ENCODE data around the gene SEMA6B.

The SEMA6B gene

DNA sequence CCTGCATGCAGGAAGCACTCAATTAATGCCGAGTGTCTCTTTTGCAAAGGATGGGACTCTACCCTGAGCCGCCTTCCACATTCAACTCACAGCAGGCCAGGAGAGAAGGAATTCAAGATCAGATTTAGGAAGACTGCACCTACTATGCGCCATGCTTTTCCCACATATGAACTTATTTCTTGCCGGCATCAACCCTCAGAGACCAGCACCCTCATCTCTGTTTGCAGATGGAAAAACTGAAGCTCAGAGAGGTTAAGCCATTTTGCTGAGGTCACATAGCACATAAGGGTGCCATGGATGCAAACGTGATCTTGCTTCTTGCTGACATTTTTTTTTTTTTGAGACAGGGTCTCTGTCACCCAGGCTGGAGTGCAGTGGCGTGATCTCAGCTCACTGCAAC is 14.2 kb upstream of the SEMA6B start:
- Histone ChIP-seq H3K9ac (ENCODE audit: low read length) (no peak overlapping the region), H2AFZ (ENCODE audit: low read depth, low read length) (no peak overlapping the region), H3K4me1 (ENCODE audit: low read length) (peaks cover 19% of the 10 kb centered on the region), H3K79me2 (ENCODE audit: low read length) (no peaks in the 10 kb centered on the region), H3K27ac (ENCODE audit: low read length) (no peak overlapping the region), H3K4me2 (ENCODE audit: low read length) (no peak overlapping the region), H3K27me3 (ENCODE audit: low read depth, low read length) (no peaks in the 10 kb centered on the region), H4K20me1 (ENCODE audit: insufficient read depth, low read length) (peaks cover 18% of the 10 kb centered on the region), H3K36me3 (replicated peaks; ENCODE audit: low read depth, low read length) (peaks cover 4% of the 10 kb centered on the region), H3K9me3 (ENCODE audit: insufficient read depth, low read length) (no peaks in the 10 kb centered on the region), H3K4me3 (ENCODE audit: low read length) (no peak overlapping the region)
- TF ChIP-seq, protein P1, sequence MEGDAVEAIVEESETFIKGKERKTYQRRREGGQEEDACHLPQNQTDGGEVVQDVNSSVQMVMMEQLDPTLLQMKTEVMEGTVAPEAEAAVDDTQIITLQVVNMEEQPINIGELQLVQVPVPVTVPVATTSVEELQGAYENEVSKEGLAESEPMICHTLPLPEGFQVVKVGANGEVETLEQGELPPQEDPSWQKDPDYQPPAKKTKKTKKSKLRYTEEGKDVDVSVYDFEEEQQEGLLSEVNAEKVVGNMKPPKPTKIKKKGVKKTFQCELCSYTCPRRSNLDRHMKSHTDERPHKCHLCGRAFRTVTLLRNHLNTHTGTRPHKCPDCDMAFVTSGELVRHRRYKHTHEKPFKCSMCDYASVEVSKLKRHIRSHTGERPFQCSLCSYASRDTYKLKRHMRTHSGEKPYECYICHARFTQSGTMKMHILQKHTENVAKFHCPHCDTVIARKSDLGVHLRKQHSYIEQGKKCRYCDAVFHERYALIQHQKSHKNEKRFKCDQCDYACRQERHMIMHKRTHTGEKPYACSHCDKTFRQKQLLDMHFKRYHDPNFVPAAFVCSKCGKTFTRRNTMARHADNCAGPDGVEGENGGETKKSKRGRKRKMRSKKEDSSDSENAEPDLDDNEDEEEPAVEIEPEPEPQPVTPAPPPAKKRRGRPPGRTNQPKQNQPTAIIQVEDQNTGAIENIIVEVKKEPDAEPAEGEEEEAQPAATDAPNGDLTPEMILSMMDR (IDR thresholded peaks at IDR 0.05; ENCODE audit: low read depth, low read length) = no peak
- TF ChIP-seq EZH2phosphoT487 (IDR thresholded peaks at IDR 0.05; ENCODE audit: low read depth) = no peak

DNA sequence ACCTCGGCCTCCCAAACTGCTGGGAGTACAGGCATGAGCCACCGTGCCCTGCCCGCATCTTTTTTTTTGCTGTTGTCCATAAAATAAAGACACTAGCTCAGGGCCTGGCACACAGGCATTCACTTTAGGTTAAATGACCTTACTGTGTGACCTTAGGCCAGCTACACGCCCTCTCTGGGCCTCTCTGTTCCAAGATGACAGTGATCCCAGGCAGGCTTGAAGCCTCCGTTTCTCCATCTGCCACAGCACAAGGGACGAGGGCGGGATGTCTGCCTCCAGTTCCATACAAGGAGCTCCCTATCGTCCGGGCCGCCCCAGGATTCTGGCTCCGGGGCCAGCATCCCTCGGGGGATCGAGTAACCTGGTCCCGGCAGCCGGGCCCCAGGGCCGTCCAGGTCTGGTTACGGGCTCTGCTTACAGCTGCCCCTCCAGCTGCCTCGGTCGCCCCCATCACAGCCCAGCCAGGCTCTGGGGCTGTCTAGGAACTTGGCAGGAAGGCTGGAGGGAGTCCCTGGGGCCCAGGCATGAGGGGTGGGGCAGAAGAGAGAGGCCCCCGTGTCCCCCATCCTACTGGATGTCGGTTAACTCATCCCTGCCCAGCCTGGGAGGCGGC is 11.9 kb upstream of the SEMA6B start:
- Histone ChIP-seq H3K79me2 (ENCODE audit: low read length) (no peaks in the 10 kb centered on the region), H3K4me3 (ENCODE audit: low read length) (no peak overlapping the region), H2AFZ (ENCODE audit: low read depth, low read length) (no peak overlapping the region), H3K4me1 (ENCODE audit: low read length) (peaks cover 30% of the 10 kb centered on the region), H3K36me3 (replicated peaks; ENCODE audit: low read depth, low read length) (peaks cover 2% of the 10 kb centered on the region), H3K27me3 (ENCODE audit: low read depth, low read length) (no peaks in the 10 kb centered on the region), H3K9me3 (ENCODE audit: insufficient read depth, low read length) (no peaks in the 10 kb centered on the region), H3K27ac (ENCODE audit: low read length) (no peak overlapping the region), H3K4me2 (ENCODE audit: low read length) (no peak overlapping the region), H4K20me1 (ENCODE audit: insufficient read depth, low read length) (peaks cover 16% of the 10 kb centered on the region), H3K9ac (ENCODE audit: low read length) (no peak overlapping the region)
- TF ChIP-seq EZH2phosphoT487 (IDR thresholded peaks at IDR 0.05; ENCODE audit: low read depth) = no peak
- TF ChIP-seq, protein P1 (IDR thresholded peaks at IDR 0.05; ENCODE audit: low read depth, low read length) = no peak

DNA sequence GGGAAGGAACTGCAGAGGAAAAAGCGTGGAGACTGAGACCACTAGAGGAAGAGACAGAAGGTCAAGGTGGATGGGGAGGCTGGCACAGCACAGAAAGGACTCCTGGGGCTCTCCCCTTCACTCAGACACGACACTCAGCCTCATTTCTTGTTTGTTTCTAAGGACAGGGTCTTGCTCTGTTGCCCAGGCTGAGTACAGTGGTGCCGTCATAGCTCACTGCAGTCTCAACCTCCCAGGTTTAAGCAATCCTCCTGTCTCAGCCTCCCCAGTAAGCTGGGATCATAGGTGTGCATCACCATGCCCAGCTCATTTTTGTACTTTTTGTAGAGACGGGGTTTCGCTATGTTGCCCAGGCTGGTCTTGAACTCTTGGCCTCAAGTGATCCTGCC is 11.4 kb upstream of the SEMA6B start:
- Histone ChIP-seq H2AFZ (ENCODE audit: low read depth, low read length) (no peak overlapping the region), H3K79me2 (ENCODE audit: low read length) (no peaks in the 10 kb centered on the region), H3K27ac (ENCODE audit: low read length) (no peak overlapping the region), H4K20me1 (ENCODE audit: insufficient read depth, low read length) (peaks cover 13% of the 10 kb centered on the region), H3K9me3 (ENCODE audit: insufficient read depth, low read length) (no peaks in the 10 kb centered on the region), H3K36me3 (replicated peaks; ENCODE audit: low read depth, low read length) (no peaks in the 10 kb centered on the region), H3K27me3 (ENCODE audit: low read depth, low read length) (no peaks in the 10 kb centered on the region), H3K4me3 (ENCODE audit: low read length) (no peak overlapping the region), H3K9ac (ENCODE audit: low read length) (no peak overlapping the region), H3K4me2 (ENCODE audit: low read length) (no peak overlapping the region), H3K4me1 (ENCODE audit: low read length) (peaks cover 30% of the 10 kb centered on the region)
- TF ChIP-seq, protein P1 (IDR thresholded peaks at IDR 0.05; ENCODE audit: low read depth, low read length) = no peak
- TF ChIP-seq EZH2phosphoT487 (IDR thresholded peaks at IDR 0.05; ENCODE audit: low read depth) = no peak

DNA sequence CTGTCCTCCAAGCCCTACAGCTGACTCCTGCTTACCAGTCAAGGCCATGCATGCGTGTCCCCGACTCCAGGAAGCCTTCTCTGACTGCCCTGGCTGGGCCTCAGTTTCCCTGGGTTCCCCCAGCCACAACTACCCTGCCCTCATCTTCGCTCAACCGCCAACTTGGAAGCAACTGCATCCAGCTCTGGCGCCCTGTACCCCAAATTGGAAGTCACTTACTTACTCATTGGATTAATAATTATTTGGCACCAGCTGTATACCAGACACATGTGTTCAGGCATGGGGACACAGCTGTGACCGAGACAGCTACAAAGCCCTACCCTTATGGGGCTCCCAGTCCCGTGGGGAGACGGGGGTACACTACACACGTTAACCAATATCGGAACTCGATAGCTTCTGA is 10.9 kb upstream of the SEMA6B start:
- Histone ChIP-seq H3K27me3 (ENCODE audit: low read depth, low read length) (no peaks in the 10 kb centered on the region), H3K9me3 (ENCODE audit: insufficient read depth, low read length) (no peaks in the 10 kb centered on the region), H3K27ac (ENCODE audit: low read length) (no peak overlapping the region), H3K4me2 (ENCODE audit: low read length) (no peak overlapping the region), H3K9ac (ENCODE audit: low read length) (no peak overlapping the region), H2AFZ (ENCODE audit: low read depth, low read length) (no peak overlapping the region), H3K4me3 (ENCODE audit: low read length) (no peak overlapping the region), H3K36me3 (replicated peaks; ENCODE audit: low read depth, low read length) (no peaks in the 10 kb centered on the region), H3K4me1 (ENCODE audit: low read length) (peaks cover 26% of the 10 kb centered on the region), H3K79me2 (ENCODE audit: low read length) (no peaks in the 10 kb centered on the region), H4K20me1 (ENCODE audit: insufficient read depth, low read length) (peaks cover 13% of the 10 kb centered on the region)
- no peak for TF ChIP-seq EZH2phosphoT487 (IDR thresholded peaks at IDR 0.05; ENCODE audit: low read depth)
- TF ChIP-seq, protein P1 (IDR thresholded peaks at IDR 0.05; ENCODE audit: low read depth, low read length) = no peak
